K562 (cell line): ENCODE measurements around the gene LIFR. TPM values are rescaled to one million over a fixed set of nuclear protein-coding genes. Genes with fewer than 3 reads are reported as not detected.

Experiments used
- ATAC-seq: fragments of 200-7000 bp; cut with Tn5 transposase; 3 replicates; pipeline ENCODE4 v1.9.1; 2020; ENCODE audit warnings: moderate library complexity
- BruUV-seq: library from RNA; stranded (reverse); fragments of 400-500 nt; replicated peaks from 2 replicates; lab custom pipeline; 2021; lab: Mats Ljungman, UMichigan
- CTCF ChIA-PET: fragments of 300-600 bp; formaldehyde crosslinking; extraction: SDS; loops from one replicate; lab custom pipeline; 2021; ENCODE audit warnings: low intra/inter-chr PET ratio; lab: Yijun Ruan, JAX
- POLR2A ChIA-PET: fragments of 300-600, 350-650 bp; sonication (Branson Sonifier 250); formaldehyde crosslinking; extraction: SDS; loops from one replicate; lab custom pipeline; 2021; ENCODE audit warnings: antibody characterized with exemption, inconsistent platforms; lab: Yijun Ruan, JAX
- DNase-seq, 4 experiments: peaks; one replicate each; pipeline versions ENCODE4 v3.0.0 to v3.0.0-alpha.2; 2011 to 2018; ENCODE audit warnings: low spot score in 3 of 4, mixed read lengths in 3 of 4; ENCODE audit errors: extremely low read depth in 1 of 4
- FAIRE-seq: peaks from 2 replicates; lab custom pipeline; 2011; peaks lifted over from hg19 to GRCh38; lab: Jason Lieb, UNC
- H2AFZ ChIP-seq: 2 replicates; pipeline ENCODE4 v1.6.0; 2011; ENCODE audit warnings: low read depth, low read length, control low read depth, inconsistent platforms
- H3K27ac ChIP-seq: fragments of 200-600 bp; 3 replicates; pipeline ENCODE4 v1.8.0; 2011; ENCODE audit warnings: low read depth, mild to moderate bottlenecking, control low read depth, inconsistent platforms, low read length, moderate library complexity, mixed read lengths; ENCODE audit errors: extremely low read depth
- H3K27me3 ChIP-seq, 2 experiments: fragments of 300-600 bp in 1 of 2; 2 replicates in 1 of 2; 3 replicates in 1 of 2; pipeline versions ENCODE4 v1.6.0 to v1.8.0; 2011; ENCODE audit warnings: inconsistent platforms in 2 of 2, low read length in 2 of 2, mild to moderate bottlenecking in 1 of 2, mixed read lengths in 1 of 2, moderate library complexity in 1 of 2; ENCODE audit not compliant: control insufficient read depth in 2 of 2, insufficient read depth in 2 of 2
- H3K36me3 ChIP-seq: fragments of 300-600 bp; 3 replicates; pipeline ENCODE4 v1.8.0; 2011; ENCODE audit warnings: mild to moderate bottlenecking, low read length, inconsistent platforms; ENCODE audit not compliant: control insufficient read depth, insufficient read depth
- H3K4me1 ChIP-seq, 2 experiments: fragments of 200-600 bp in 1 of 2; replicated peaks in 1 of 2; 2 replicates in 1 of 2; 3 replicates in 1 of 2; pipeline versions ENCODE4 v1.5.1 to v1.8.0; 2011; ENCODE audit warnings: inconsistent platforms in 2 of 2, low read length in 2 of 2, mild to moderate bottlenecking in 1 of 2, mixed read lengths in 1 of 2, moderate library complexity in 1 of 2; ENCODE audit not compliant: control insufficient read depth in 2 of 2, insufficient read depth in 2 of 2
- H3K4me2 ChIP-seq: 2 replicates; pipeline ENCODE4 v1.6.1; 2011; ENCODE audit warnings: low read length, control low read depth, inconsistent platforms, mixed read lengths; ENCODE audit not compliant: insufficient read depth
- H3K4me3 ChIP-seq: fragments of 200-600 bp; sonication (generic), shearing (Covaris generic); 2 replicates; pipeline ENCODE4 v1.5.1; 2016; ENCODE audit warnings: control low read depth, inconsistent platforms
- H3K79me2 ChIP-seq: fragments of 200-600 bp; 3 replicates; pipeline ENCODE4 v1.8.0; 2011; ENCODE audit warnings: low read length, inconsistent platforms; ENCODE audit not compliant: control insufficient read depth, insufficient read depth
- H3K9ac ChIP-seq, 2 experiments: 2 replicates each; pipeline versions ENCODE4 v1.6.0 to v1.6.1; 2011; ENCODE audit warnings: low read depth in 2 of 2, low read length in 2 of 2, control low read depth in 1 of 2, inconsistent platforms in 1 of 2, mild to moderate bottlenecking in 1 of 2, mixed read lengths in 1 of 2; ENCODE audit not compliant: insufficient read depth in 1 of 2
- H3K9me1 ChIP-seq: one replicate; pipeline ENCODE4 v1.6.0; 2011; ENCODE audit warnings: inconsistent platforms, mild to moderate bottlenecking, low read length, moderate library complexity; ENCODE audit not compliant: control insufficient read depth, insufficient read depth
- H3K9me3 ChIP-seq: replicated peaks from 2 replicates; pipeline ENCODE4 v1.5.1; 2011; ENCODE audit warnings: low read depth, low read length, inconsistent platforms; ENCODE audit not compliant: control insufficient read depth, insufficient read depth
- H4K20me1 ChIP-seq: replicated peaks from 2 replicates; pipeline ENCODE4 v1.6.1; 2011; ENCODE audit warnings: low read length, inconsistent platforms, mixed read lengths; ENCODE audit not compliant: control insufficient read depth, insufficient read depth
- HMGXB4 ChIP-seq: sonication (generic); formaldehyde crosslinking; IDR thresholded peaks from 2 replicates; pipeline ENCODE4 v1.8.1; 2023; ENCODE audit warnings: mild to moderate bottlenecking, missing genetic modification reagents
- IRF2 ChIP-seq: sonication (generic); formaldehyde crosslinking; IDR thresholded peaks from 2 replicates; pipeline ENCODE4 v1.8.1; 2022; ENCODE audit warnings: mild to moderate bottlenecking, missing genetic modification reagents
- NFE2L1 ChIP-seq: fragments of 450-650 bp; IDR thresholded peaks from 2 replicates; pipeline ENCODE4 v1.6.1; 2016; ENCODE audit warnings: missing genetic modification characterization, low read depth, mild to moderate bottlenecking, missing compliant biosample characterization, moderate library complexity, borderline replicate concordance
- NR4A1 ChIP-seq, 2 experiments: fragments of 250-450 bp in 1 of 2; fragments of 450-650 bp in 1 of 2; sonication (Bioruptor Pico) in 1 of 2; IDR thresholded peaks; 2 replicates each; pipeline versions ENCODE4 v1.4.0 to v1.6.1; 2016 to 2020; ENCODE audit warnings: mild to moderate bottlenecking in 2 of 2, missing compliant biosample characterization in 1 of 2, missing genetic modification characterization in 1 of 2, moderate library complexity in 1 of 2
- RBM25 ChIP-seq: fragments of 200-400 bp; formaldehyde crosslinking; IDR thresholded peaks from 2 replicates; pipeline ENCODE4 v1.6.1; 2018; ENCODE audit warnings: low read length, low read depth, moderate library complexity; ENCODE audit not compliant: severe bottlenecking
- WHSC1 ChIP-seq: IDR thresholded peaks from one replicate; pipeline ENCODE4 v1.6.1; 2012; ENCODE audit warnings: low read length, control low read depth, inconsistent platforms
- ZNF124 ChIP-seq: sonication (generic); formaldehyde crosslinking; IDR thresholded peaks from 2 replicates; pipeline ENCODE4 v1.8.1; 2022; ENCODE audit warnings: missing genetic modification reagents
- ZNF316 ChIP-seq: fragments of 450-650 bp; IDR thresholded peaks from 2 replicates; pipeline ENCODE4 v1.6.1; 2016
- WGBS: fragments of 100-300 bp; shearing (Covaris generic); methylation state at CpG from one replicate; pipeline ENCODE4 v1.1.6; 2016; ENCODE audit warnings: low coverage, mixed read lengths; ENCODE audit not compliant: insufficient coverage; ENCODE audit errors: missing lambda C conversion rate; 5-methylcytosine and 5-hydroxymethylcytosine counted together
- in situ Hi-C: fragments of 300-500 bp; cut with MboI; formaldehyde crosslinking; loops from 4 replicates; pipeline ENCODE4 v1.15.0; 2018; ENCODE audit warnings: inconsistent platforms, mixed read lengths
- intact Hi-C: fragments of 100-400 bp; cut with micrococcal nuclease; formaldehyde crosslinking; loops from 2 replicates; pipeline ENCODE4 v1.14.2; 2022
- polyA plus RNA-seq, 8 experiments: library from polyadenylated mRNA; depleted of rRNA in 4 of 8; stranded (reverse) in 5 of 8; unstranded in 3 of 8; fragments of >200 nt; fragmentation: Nextera tagmentation in 2 of 8; fragmentation: Illumina TruSeq in 1 of 8; extraction: Ambion mirVana in 2 of 8; extraction: Trizol in 1 of 8; gene quantifications; 2 replicates each; pipeline versions ENCODE4 v1.2.1 to v1.2.3, GENCODE V29; 2011 to 2014; ENCODE audit warnings: inconsistent platforms in 1 of 8, missing spikeins in 1 of 8
- total RNA-seq, 7 experiments: library from RNA; depleted of rRNA in 6 of 7; stranded (reverse); fragments of >200 nt in 6 of 7; fragmentation: Illumina TruSeq in 2 of 7; extraction: Trizol in 2 of 7; gene quantifications; 2 replicates each; pipeline versions ENCODE4 v1.2.1 to v1.2.3, GENCODE V29; 2011 to 2021; ENCODE audit warnings: low replicate concordance in 1 of 7

Gene LIFR
- total and polyA plus RNA-seq, 9 of the 15 experiments (the other 6 are each of a cell fraction or from before 2014, with no cell fraction given): 0.43 to 5.7 (median 3.3) TPM

GRCh38 chr5:38466424-38467189, 89.8 kb downstream of the LIFR start (continued):
- TF ChIP-seq WHSC1: no peak
- no peak for TF ChIP-seq NR4A1 (CRISPR knock-in tag; IDR thresholded peaks at IDR 0.05)
- TF ChIP-seq NR4A1 (tag; IDR thresholded peaks at IDR 0.05): peak; percentile 55; the same call in 1 of the 2 replicates
- TF ChIP-seq NFE2L1 (tag): no peak
- no peak for TF ChIP-seq ZNF124
- TF ChIP-seq, all 486 proteins: peak for 11

- H3K36me3 ChIP-seq: no peaks in the 10 kb centered on the region
- no peaks in the 10 kb centered on the region for H3K9me1 ChIP-seq
- no peak overlapping the region for H3K9ac ChIP-seq
- peaks cover 0 to 8% of the 10 kb centered on the region in 2 experiments; a peak in 2 of 5 replicates for H3K4me1 ChIP-seq
- H3K27me3 ChIP-seq: peaks cover 8 to 53% of the 10 kb centered on the region in 2 experiments
- H3K4me2 ChIP-seq: no peak overlapping the region
- no peaks in the 10 kb centered on the region for H3K79me2 ChIP-seq
- ATAC-seq (no peak), DNase-seq (no peak), FAIRE-seq (no peak)
- ChIA-PET POLR2A (interaction anchor here (1.0 kb wide), 1 partner anchor 10 kb away, joined by 3 read pairs; no protein-coding TSS in a partner anchor), CTCF (no interaction called here)
- 23% methylated on average over 9 of the region's 9 CpGs for WGBS
- H4K20me1 ChIP-seq: no peaks in the 10 kb centered on the region
- no peak overlapping the region for H3K4me3 ChIP-seq
- H3K9me3 ChIP-seq: no peaks in the 10 kb centered on the region
- H3K27ac ChIP-seq: no peak overlapping the region
- no TSS peak for BruUV-seq
- no peak overlapping the region for H2AFZ ChIP-seq
- in situ Hi-C loops (no loop called here), intact Hi-C loops (no loop called here)
- TF ChIP-seq ZNF316 (no peak), HMGXB4 (no peak), IRF2 (CRISPR knock-in tag) (no peak), RBM25 (no peak)
These were observed 90.6 kb downstream of the LIFR start for GRCh38 chr5:38465702-38466423.
